GM19099 (cell line): ENCODE measurements around the gene PCNX2.

Source experiments
- POLR2A ChIP-seq: IDR thresholded peaks from 3 replicates; pipeline ENCODE4 v1.6.1; 2011; ENCODE audit warnings: low read depth; ENCODE audit not compliant: insufficient read length; ENCODE audit errors: extremely low read depth

PCNX2 gene

GRCh38 chr1:232940262-232940661 is 355.3 kb downstream of the PCNX2 start:
- no peak for TF ChIP-seq POLR2A

GRCh38 chr1:232939748-232940147 is 355.8 kb downstream of the PCNX2 start:
- TF ChIP-seq POLR2A: no peak

GRCh38 chr1:232938926-232939325 is 356.6 kb downstream of the PCNX2 start:
- TF ChIP-seq POLR2A: no peak

GRCh38 chr1:232937741-232938375 is 357.7 kb downstream of the PCNX2 start:
- TF ChIP-seq POLR2A: no peak

GRCh38 chr1:232936941-232937340 is 358.6 kb downstream of the PCNX2 start:
- TF ChIP-seq POLR2A: no peak
